Neuronal stem cell (in vitro differentiated cells): ENCODE results near the gene CDH13.

ENCODE experiments used
- DNase-seq: peaks from one replicate; pipeline ENCODE4 v3.0.0-alpha.2; 2013; ENCODE audit warnings: low spot score
- H2AFZ ChIP-seq: one replicate; pipeline ENCODE4 v1.6.1; 2013; ENCODE audit warnings: mild to moderate bottlenecking, low read length, inconsistent platforms
- H2AK5ac ChIP-seq: 2 replicates; pipeline ENCODE4 v1.6.1; 2013; ENCODE audit warnings: low read depth, mild to moderate bottlenecking, inconsistent platforms, low read length, moderate library complexity, mixed read lengths
- H2BK120ac ChIP-seq: 2 replicates; pipeline ENCODE4 v1.6.1; 2013; ENCODE audit warnings: low read depth, mild to moderate bottlenecking, inconsistent platforms, low read length, moderate library complexity, mixed read lengths
- H2BK12ac ChIP-seq: one replicate; pipeline ENCODE4 v1.6.1; 2013; ENCODE audit warnings: low read length, inconsistent platforms
- H2BK15ac ChIP-seq: 2 replicates; pipeline ENCODE4 v1.6.1; 2013; ENCODE audit warnings: mild to moderate bottlenecking, low read length, inconsistent platforms, mixed read lengths
- H2BK5ac ChIP-seq: one replicate; pipeline ENCODE4 v1.6.1; 2013; ENCODE audit warnings: inconsistent platforms, mild to moderate bottlenecking, low read length, moderate library complexity
- H3K14ac ChIP-seq: one replicate; pipeline ENCODE4 v1.6.1; 2013; ENCODE audit warnings: low read length, inconsistent platforms
- H3K18ac ChIP-seq: 2 replicates; pipeline ENCODE4 v1.6.1; 2013; ENCODE audit warnings: low read length, inconsistent platforms
- H3K23ac ChIP-seq: 2 replicates; pipeline ENCODE4 v1.6.1; 2013; ENCODE audit warnings: low read depth, mild to moderate bottlenecking, mixed read lengths, low read length, inconsistent platforms; ENCODE audit not compliant: poor library complexity
- H3K27ac ChIP-seq: replicated peaks from 3 replicates; pipeline ENCODE4 v1.5.1; 2013; ENCODE audit warnings: low read length, inconsistent platforms
- H3K27me3 ChIP-seq, 3 experiments: 2 replicates each; pipeline ENCODE4 v1.6.1; 2013; ENCODE audit warnings: low read length in 3 of 3, mild to moderate bottlenecking in 2 of 3, inconsistent platforms in 1 of 3, low read depth in 1 of 3, mixed read lengths in 1 of 3, moderate library complexity in 1 of 3; ENCODE audit not compliant: control insufficient read depth in 3 of 3, insufficient read depth in 3 of 3
- H3K36me3 ChIP-seq, 2 donors: replicated peaks in 1 of 2; 2 replicates each; pipeline ENCODE4 v1.6.1; 2013; ENCODE audit warnings: low read length in 2 of 2; ENCODE audit not compliant: control insufficient read depth in 2 of 2, insufficient read depth in 2 of 2
- H3K4ac ChIP-seq: 2 replicates; pipeline ENCODE4 v1.6.1; 2013; ENCODE audit warnings: inconsistent platforms, mild to moderate bottlenecking, low read length, moderate library complexity
- H3K4me1 ChIP-seq, 2 donors: 1 replicate in 1 of 2; 2 replicates in 1 of 2; pipeline ENCODE4 v1.6.1; 2013; ENCODE audit warnings: low read length in 2 of 2, low read depth in 1 of 2; ENCODE audit not compliant: control insufficient read depth in 2 of 2, insufficient read depth in 1 of 2
- H3K4me2 ChIP-seq: one replicate; pipeline ENCODE4 v1.6.1; 2013; ENCODE audit warnings: mild to moderate bottlenecking, low read length, inconsistent platforms; ENCODE audit not compliant: insufficient read depth, poor library complexity, severe bottlenecking
- H3K4me3 ChIP-seq, 2 donors: 2 replicates each; pipeline ENCODE4 v1.5.1; 2013; ENCODE audit warnings: low read length in 2 of 2, mild to moderate bottlenecking in 2 of 2, inconsistent platforms in 1 of 2, moderate library complexity in 1 of 2
- H3K79me1 ChIP-seq: one replicate; pipeline ENCODE4 v1.6.1; 2013; ENCODE audit warnings: low read depth, mild to moderate bottlenecking, inconsistent platforms, low read length, moderate library complexity
- H3K9ac ChIP-seq: one replicate; pipeline ENCODE4 v1.6.1; 2013; ENCODE audit warnings: mild to moderate bottlenecking, low read depth, low read length, inconsistent platforms; ENCODE audit not compliant: poor library complexity
- H3K9me3 ChIP-seq, 2 donors: replicated peaks in 1 of 2; 2 replicates each; pipeline versions ENCODE3 to v1.6.1; 2013; ENCODE audit warnings: low read length in 2 of 2, mild to moderate bottlenecking in 2 of 2, inconsistent platforms in 1 of 2, low read depth in 1 of 2, mixed read lengths in 1 of 2, moderate library complexity in 1 of 2; ENCODE audit not compliant: control insufficient read depth in 2 of 2, insufficient read depth in 1 of 2
- H4K8ac ChIP-seq: one replicate; pipeline ENCODE4 v1.6.1; 2013; ENCODE audit warnings: low read depth, mild to moderate bottlenecking, inconsistent platforms, low read length, moderate library complexity
- H4K91ac ChIP-seq: one replicate; pipeline ENCODE4 v1.6.1; 2013; ENCODE audit warnings: low read length, low read depth, mild to moderate bottlenecking, inconsistent platforms; ENCODE audit not compliant: poor library complexity
- WGBS, 2 donors: extraction: QIAGEN DNeasy Blood & Tissue Kit; methylation state at CpG; one replicate each; pipeline ENCODE4 v1.1.7; 2013; ENCODE audit warnings: missing lambda C conversion rate in 2 of 2, mixed read lengths in 1 of 2; ENCODE audit not compliant: insufficient read length in 2 of 2, insufficient replicate concordance in 1 of 2; ENCODE audit errors: extremely low coverage in 2 of 2; 5-methylcytosine and 5-hydroxymethylcytosine counted together

CDH13 gene

DNA sequence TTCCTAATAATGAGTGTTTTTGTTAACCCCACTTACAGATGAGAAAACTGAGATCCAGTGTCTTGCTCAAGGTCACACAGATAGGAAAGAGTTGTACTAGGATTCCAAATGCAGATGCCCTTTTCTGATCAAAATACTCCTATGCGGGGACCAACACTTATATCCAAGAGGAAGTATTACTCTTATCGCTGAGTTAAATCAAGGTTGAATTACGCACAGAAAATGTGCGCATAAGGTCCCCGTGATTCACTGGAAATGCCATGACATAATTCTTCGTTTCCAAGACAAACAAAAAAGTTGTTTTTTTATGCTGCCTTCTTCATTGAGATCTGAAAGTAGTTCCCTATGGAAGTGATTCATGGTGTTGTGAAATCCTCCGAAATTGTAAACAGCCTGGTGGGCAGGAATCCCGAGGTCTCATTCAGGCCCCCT, 717.2 kb downstream of the CDH13 start:
- no peak overlapping the region for H3K14ac ChIP-seq
- DNase-seq = no peak
- H4K91ac ChIP-seq = no peak overlapping the region
- no peak overlapping the region for H3K9ac ChIP-seq
- H3K4me3 ChIP-seq = no peak overlapping the region
- no peaks in the 10 kb centered on the region for H3K36me3 ChIP-seq
- H2AK5ac ChIP-seq = no peak overlapping the region
- H3K18ac ChIP-seq = no peak overlapping the region
- no peak overlapping the region for H3K23ac ChIP-seq
- no peak overlapping the region for H2BK15ac ChIP-seq
- peaks cover 0 to 5% of the 10 kb centered on the region in 2 donors for H3K4me1 ChIP-seq
- no peak overlapping the region for H2BK5ac ChIP-seq
- no peak overlapping the region for H3K27ac ChIP-seq
- H3K4ac ChIP-seq = no peak overlapping the region
- no peak overlapping the region for H2BK12ac ChIP-seq
- H2AFZ ChIP-seq = no peak overlapping the region
- H3K27me3 ChIP-seq = no peaks in the 10 kb centered on the region
- no peak overlapping the region for H2BK120ac ChIP-seq
- no peaks in the 10 kb centered on the region for H3K9me3 ChIP-seq
- H3K79me1 ChIP-seq = no peaks in the 10 kb centered on the region
- H4K8ac ChIP-seq = no peak overlapping the region
- no CpG with 5 or more reads among the region's 8 CpGs for WGBS, 2 donors
- no peak overlapping the region for H3K4me2 ChIP-seq

DNA sequence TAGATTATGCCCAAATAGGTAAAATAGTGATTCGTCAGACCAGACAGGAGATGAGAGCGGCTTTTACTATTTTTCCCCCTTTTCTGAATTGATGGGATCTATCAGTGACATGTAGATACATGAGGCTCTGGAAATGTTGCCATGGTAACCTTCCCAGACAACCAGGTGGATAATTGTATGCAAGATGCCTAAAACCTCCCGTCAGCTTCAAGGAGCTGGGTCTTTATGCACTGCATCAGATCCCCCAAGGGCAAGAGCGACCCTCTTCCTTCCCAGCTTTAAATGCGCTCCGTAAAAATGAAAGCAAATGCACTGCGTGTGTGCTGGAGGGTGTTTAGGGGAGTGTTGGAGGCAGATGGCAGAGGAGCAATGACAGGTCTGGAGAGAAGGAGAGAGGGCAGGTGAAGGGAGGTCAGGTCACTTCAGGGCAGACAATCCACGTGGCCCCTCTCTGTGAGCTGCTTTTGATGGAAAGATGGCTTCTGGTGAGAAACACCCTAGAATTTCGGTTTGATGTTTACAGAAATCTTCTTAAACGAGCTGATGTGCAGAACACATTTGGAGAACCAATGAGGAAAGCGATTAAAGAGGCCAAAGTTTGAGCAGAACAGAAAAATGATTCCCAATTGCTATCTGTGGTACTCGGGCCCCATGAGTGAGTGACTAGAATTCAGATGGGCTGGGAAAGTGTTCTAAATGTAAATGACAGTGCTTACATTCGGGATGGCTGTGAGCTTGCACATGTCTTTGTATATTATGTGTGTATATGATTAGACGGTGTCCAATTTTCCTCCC, 719.3 kb downstream of the CDH13 start:
- no peak for DNase-seq
- H3K27ac ChIP-seq = no peak overlapping the region

DNA sequence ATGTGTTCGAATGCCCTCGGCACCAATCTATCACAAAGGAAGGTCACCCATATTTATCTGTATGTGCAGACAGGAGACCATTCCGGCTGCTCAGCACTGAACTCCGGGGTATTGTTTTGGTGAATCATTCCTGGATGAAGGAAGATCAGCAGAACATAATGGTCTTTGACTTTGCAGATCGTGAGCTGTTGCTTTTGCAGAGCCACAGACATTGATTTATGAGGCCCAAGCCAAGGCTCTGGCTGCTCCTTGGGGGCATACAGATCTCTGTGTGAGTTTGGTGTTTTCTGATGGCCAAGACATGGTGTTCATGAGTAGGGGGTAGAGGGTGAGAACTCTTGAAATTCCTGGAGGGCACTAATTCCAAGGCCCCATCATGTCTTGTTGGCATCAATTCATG, 722.2 kb downstream of the CDH13 start:
- Histone ChIP-seq H3K27me3 (no peaks in the 10 kb centered on the region), H3K9me3 (no peaks in the 10 kb centered on the region), H3K36me3 (no peaks in the 10 kb centered on the region), H3K18ac (no peak overlapping the region), H2BK15ac (no peak overlapping the region), H3K9ac (no peak overlapping the region), H3K4ac (no peak overlapping the region), H3K14ac (no peak overlapping the region), H3K23ac (no peak overlapping the region), H4K8ac (no peak overlapping the region), H3K4me3 (no peak overlapping the region), H3K79me1 (no peaks in the 10 kb centered on the region), H2BK5ac (no peak overlapping the region), H4K91ac (no peak overlapping the region), H2BK120ac (no peak overlapping the region), H3K4me2 (no peak overlapping the region), H2BK12ac (no peak overlapping the region), H3K4me1 (peaks cover 0 to 5% of the 10 kb centered on the region in 2 donors), H3K27ac (no peak overlapping the region), H2AFZ (no peak overlapping the region), H2AK5ac (no peak overlapping the region)
- DNase-seq = no peak
- no CpG with 5 or more reads among the region's 5 CpGs for WGBS, 2 donors

More for the DNA sequence above, 719.3 kb downstream of the CDH13 start:
- WGBS, 2 donors = no CpG with 5 or more reads among the region's 14 CpGs
- no peak overlapping the region for H3K4me2 ChIP-seq
- no peak overlapping the region for H4K8ac ChIP-seq
- no peak overlapping the region for H3K4ac ChIP-seq
- no peaks in the 10 kb centered on the region for H3K79me1 ChIP-seq
- H2BK5ac ChIP-seq = no peak overlapping the region
- no peak overlapping the region for H2BK120ac ChIP-seq
- H2AK5ac ChIP-seq = no peak overlapping the region
- H3K14ac ChIP-seq = no peak overlapping the region
- no peak overlapping the region for H3K9ac ChIP-seq
- no peaks in the 10 kb centered on the region for H3K9me3 ChIP-seq
- H4K91ac ChIP-seq = no peak overlapping the region
- no peak overlapping the region for H3K23ac ChIP-seq
- H2BK12ac ChIP-seq = no peak overlapping the region
- no peaks in the 10 kb centered on the region for H3K27me3 ChIP-seq
- no peak overlapping the region for H3K18ac ChIP-seq
- no peak overlapping the region for H2AFZ ChIP-seq
- H2BK15ac ChIP-seq = no peak overlapping the region
- H3K4me1 ChIP-seq = peaks cover 0 to 5% of the 10 kb centered on the region in 2 donors
- no peak overlapping the region for H3K4me3 ChIP-seq
- no peaks in the 10 kb centered on the region for H3K36me3 ChIP-seq

DNA sequence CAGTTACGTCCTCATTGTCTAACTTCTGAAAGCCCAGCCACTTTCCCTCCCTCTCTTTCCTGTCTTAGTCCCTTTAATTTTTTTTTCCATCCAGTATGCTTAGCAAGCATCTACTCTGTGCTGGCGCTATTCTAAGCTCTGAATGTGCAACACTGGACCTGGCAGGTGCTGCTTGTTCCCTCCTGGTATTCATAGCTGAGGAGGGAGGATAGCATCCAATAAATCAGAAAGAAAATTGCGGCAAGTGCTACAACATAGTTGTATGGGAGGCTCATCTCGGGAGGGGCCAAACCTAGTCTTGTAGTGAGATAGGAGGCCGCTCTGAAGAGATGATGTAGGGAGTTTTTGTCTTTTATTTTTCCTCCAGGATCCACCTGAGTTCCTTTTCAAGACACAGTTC, 723.7 kb downstream of the CDH13 start:
- Histone ChIP-seq H2BK120ac (no peak overlapping the region), H2BK12ac (no peak overlapping the region), H3K4ac (no peak overlapping the region), H4K91ac (no peak overlapping the region), H3K4me1 (peaks cover 0 to 5% of the 10 kb centered on the region in 2 donors), H3K4me2 (no peak overlapping the region), H3K9me3 (no peaks in the 10 kb centered on the region), H3K27ac (no peak overlapping the region), H2BK5ac (no peak overlapping the region), H3K36me3 (no peaks in the 10 kb centered on the region), H3K9ac (no peak overlapping the region), H4K8ac (no peak overlapping the region), H3K27me3 (no peaks in the 10 kb centered on the region), H2AK5ac (no peak overlapping the region), H2AFZ (no peak overlapping the region), H3K23ac (no peak overlapping the region), H3K79me1 (no peaks in the 10 kb centered on the region), H3K4me3 (no peak overlapping the region), H3K14ac (no peak overlapping the region), H3K18ac (no peak overlapping the region), H2BK15ac (no peak overlapping the region)
- DNase-seq = no peak
- whole genome bisulfite sequencing, 2 donors = no CpG with 5 or more reads among the region's 5 CpGs
